ENCODE results near the gene SF3A1. TPM values are rescaled to one million over a fixed set of nuclear protein-coding genes. Genes with fewer than 3 reads are reported as not detected.
A peak's percentile ranks its signal among the peaks of the same experiment; 100 is the strongest.

Gene SF3A1
- total RNA-seq, 1 donor from 2014 or later, result 193 TPM

GRCh38 chr22:30386960-30387827 is 30.5 kb upstream of the SF3A1 start, which contains the start of gene RNF215:
Gene RNF215 (minus strand): TSS chr22:30387411. CDS start chr22:30387313, 98 bp downstream.
- DNase-seq (ENCODE audit: low spot score), result peak; percentile 83

GRCh38 chr22:30386608-30386959 is 29.9 kb upstream of the SF3A1 start:
- no peak for DNase-seq (ENCODE audit: low spot score)

DNA sequence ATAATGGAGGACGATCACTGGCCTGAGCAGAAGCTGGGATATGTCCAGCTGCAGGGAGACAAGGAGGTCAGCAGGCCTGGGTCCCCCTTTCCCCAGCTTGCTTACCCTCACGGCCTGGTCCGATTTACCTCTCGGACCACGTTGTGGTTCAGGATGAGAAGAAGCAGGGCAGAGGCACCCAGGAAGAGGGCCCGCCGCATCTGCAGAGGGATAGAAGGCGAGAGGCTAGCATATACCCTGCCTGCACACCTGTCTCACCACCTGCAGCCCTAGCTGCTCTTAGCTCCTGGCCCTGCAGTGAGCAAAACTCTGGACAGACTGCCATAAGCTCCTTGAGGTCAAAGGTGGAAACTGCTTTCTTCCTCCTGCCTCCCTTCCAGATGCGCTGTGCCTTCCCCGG is 29.2 kb upstream of the SF3A1 start:
- no peak for DNase-seq (ENCODE audit: low spot score)

GRCh38 chr22:30383061-30383460 is 26.4 kb upstream of the SF3A1 start:
- no peak for DNase-seq (ENCODE audit: low spot score)

GRCh38 chr22:30382340-30382739 is 25.6 kb upstream of the SF3A1 start:
- DNase-seq (ENCODE audit: low spot score), result no peak

- no peak for DNase-seq (ENCODE audit: low spot score)
These were observed 24.6 kb upstream of the SF3A1 start for GRCh38 chr22:30381264-30381663.

- DNase-seq (ENCODE audit: low spot score), result no peak
These were observed 23.3 kb upstream of the SF3A1 start for GRCh38 chr22:30380011-30380410.

DNA sequence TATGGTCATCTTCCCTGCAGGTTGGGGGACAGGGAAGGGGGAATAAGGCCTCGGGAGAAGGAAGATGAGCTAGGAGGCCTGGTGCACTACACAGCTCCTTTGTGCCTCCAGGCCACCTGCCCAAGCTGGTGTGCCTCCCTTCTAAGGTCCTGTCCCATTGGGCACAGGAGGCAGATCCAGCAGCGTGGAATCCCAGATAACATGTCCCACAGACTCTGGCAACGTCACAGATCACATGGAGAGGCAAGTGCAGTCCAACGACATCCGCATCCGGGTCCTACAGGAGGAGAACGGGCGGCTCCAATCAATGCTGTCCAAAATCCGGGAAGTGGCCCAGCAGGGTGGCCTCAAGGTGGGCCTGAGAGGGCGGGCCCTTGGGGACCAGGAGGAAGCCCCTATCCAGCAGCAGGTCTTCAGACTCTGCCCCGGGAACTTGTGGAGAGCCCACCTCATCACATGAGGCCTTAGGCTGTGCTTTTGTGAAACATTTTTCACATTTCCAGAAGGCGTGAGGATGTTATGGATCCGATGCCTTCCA is 18.7 kb upstream of the SF3A1 start:
- no peak for DNase-seq (ENCODE audit: low spot score)

- DNase-seq (ENCODE audit: low spot score), result no peak
These were observed 16.9 kb upstream of the SF3A1 start for GRCh38 chr22:30373331-30374325.

GRCh38 chr22:30372915-30373314 is 16.2 kb upstream of the SF3A1 start:
- no peak for DNase-seq (ENCODE audit: low spot score)

DNA sequence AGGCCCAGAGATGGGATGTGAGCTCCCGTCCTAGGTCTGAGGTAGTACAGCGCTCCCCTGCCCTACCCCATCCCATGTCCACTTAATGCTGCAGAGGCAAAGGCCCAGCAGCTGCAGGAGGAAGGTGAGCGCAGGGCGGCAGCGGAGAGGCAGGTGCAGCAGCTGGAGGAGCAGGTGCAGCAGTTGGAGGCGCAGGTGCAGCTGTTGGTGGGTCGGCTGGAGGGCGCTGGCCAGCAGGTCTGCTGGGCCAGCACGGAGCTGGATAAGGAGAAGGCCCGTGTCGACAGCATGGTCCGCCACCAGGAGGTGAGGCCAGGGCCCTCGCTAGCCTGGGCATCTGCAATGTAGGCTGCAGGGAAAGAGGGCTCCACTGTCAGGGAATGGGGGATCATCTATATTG is 15.3 kb upstream of the SF3A1 start:
- DNase-seq (ENCODE audit: low spot score), result no peak

GRCh38 chr22:30371321-30371720 is 14.6 kb upstream of the SF3A1 start:
- DNase-seq (ENCODE audit: low spot score), result no peak

GRCh38 chr22:30370641-30371230 is 14.0 kb upstream of the SF3A1 start:
- DNase-seq (ENCODE audit: low spot score), result no peak

DNA sequence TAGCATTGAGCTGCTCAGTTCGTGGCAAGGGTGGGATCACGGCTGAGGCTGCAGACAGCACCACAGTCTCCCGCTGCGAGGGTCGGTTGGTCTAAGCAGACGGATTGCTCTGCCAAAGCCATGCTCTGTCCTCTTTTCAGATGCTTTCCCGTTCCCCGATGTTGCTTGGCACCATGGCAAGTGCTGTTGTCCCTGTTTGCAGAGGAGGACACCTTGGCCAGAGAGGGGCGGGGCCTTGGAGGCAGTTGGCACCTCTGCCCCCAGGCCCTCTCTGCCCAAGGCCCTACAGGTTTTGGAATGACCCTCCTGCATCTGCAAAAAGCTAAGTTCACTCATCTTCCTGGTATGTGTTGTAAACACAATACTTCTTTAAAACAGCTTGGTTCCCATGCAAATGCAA is 11.7 kb upstream of the SF3A1 start:
- no peak for DNase-seq (ENCODE audit: low spot score)

DNA sequence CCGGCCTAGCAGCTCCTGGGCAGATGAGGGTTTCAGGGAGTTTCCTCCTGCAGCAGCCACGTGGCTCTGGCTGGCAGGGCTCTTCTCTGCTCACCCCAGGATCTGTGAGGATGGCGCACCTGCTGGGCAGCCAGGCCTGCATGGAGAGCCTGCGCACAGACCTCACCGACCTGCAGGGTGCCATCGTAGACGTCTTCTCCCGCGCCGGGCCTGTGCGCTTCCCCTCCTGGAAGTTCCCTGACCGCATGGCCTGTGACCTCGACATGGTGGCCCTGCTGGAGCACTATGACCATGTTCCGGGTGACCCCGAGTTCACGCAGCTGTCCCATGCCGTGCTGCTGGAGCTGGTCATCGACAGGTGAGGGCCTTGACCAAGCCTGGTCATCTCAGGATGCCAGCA is 9.2 kb upstream of the SF3A1 start:
- DNase-seq (ENCODE audit: low spot score), result no peak

DNA sequence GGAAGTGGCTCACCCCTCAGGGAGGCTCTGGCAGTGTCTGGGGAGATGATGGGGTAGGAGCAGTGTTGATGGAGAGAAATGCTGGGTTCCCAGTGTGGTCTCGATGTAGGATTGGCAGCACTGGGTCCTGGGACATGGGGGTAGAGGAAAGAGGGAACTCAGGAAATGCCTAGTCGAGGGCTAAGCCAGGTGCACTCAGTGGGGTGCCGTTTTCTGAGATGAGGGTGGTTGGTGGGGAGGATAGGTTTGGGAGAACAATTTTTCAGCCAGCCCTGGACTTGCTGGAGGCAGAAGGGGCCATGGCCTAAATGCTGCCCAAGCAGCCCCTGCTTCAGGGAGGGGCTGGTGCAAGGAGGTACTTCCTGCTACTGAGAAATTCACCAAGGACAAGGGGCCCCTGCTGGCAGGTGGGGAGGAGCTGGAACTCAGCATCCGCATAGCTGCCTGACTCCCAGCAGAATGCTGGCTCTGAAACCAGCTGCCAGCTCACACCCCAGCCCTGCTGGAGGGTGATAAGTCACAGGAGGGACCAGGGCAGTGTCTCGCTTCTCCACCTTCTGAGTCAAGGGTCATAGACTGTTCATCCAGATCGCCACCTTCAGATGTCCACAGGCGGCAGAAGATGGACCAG is 6.1 kb upstream of the SF3A1 start:
- DNase-seq (ENCODE audit: low spot score), result no peak

- DNase-seq (ENCODE audit: low spot score), result no peak
These were observed 5.4 kb upstream of the SF3A1 start for GRCh38 chr22:30361916-30362650.

DNA sequence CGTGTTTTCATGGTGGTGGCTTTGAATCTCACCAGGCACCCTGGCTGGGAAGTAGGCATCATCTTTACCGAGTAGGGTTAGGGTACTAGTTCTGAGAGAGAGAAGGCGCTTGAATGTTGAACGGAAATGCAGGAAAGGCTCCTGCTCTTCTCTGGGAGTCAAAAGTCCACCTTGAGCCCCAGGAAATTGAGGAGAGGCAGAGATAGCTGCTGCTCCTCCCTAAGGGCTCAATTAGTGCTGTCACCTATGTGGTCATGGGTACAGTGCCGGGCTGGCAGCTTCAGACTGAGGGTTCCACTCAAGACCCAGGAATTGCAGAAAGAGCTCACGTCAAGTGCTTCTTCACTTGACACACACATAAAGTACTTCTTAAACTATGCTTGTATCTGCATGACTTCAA is 1.8 kb upstream of the SF3A1 start:
- no peak for DNase-seq (ENCODE audit: low spot score)

- no peak for DNase-seq (ENCODE audit: low spot score)
These were observed 1.0 kb upstream of the SF3A1 start for GRCh38 chr22:30357650-30358215.

DNA sequence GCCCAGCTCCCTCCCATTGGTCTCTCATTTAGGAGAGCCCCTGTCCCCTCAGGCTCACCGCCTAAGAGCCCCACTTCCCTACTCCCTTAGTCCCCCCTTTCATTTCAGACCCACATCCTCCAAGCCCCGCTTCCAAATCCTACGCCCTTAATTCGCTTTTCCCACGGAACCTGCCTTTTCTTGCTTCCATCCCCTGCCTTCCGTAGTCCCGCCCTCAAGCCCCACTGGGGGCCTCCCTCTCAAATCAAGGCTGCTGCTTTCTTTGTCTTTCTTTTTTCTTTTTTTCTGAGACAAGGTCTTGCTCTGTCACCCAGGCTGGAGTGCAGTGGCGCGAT is 509 bp upstream of the SF3A1 start:
- DNase-seq (ENCODE audit: low spot score), result no peak

- no peak for DNase-seq (ENCODE audit: low spot score)
These were observed 2.0 kb downstream of the SF3A1 start for GRCh38 chr22:30354644-30355043.

All from ureter (tissue), 1 donor.